ENCODE results near the gene ZYX. TPM values are rescaled to one million over a fixed set of nuclear protein-coding genes. Genes with fewer than 3 reads are reported as not detected.

The ZYX gene
- total RNA-seq, 2 donors from 2014 or later = 54.9 to 110 TPM

DNA sequence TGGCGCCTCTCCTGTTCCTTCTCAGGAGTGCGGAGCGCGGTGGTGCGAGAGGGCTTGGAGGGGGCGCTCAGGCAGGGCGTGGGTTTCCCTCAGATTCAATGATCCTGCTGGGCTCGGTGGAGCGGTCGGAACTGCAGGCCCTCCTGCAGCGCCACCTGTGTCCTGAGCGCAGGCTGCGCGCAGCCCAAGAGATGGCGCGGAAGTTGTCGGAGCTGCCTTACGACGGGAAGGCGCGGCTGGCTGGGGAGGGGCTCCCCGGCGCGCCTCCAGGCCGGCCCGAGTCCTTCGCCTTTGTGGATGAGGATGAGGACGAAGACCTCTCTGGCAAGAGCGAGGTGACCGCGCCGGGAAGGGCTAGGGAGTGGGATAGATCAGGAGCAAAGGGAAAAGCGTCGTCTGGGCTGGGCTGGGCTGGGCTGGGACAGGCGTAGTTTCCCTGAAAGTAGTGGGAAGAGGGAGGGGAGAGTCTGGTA, 35.7 kb upstream of the ZYX start:
- no peaks in the 10 kb centered on the region for H3K36me3 ChIP-seq
- peak; percentile 64 for DNase-seq
- H3K4me1 ChIP-seq = no peaks in the 10 kb centered on the region
- no peaks in the 10 kb centered on the region for H3K9me3 ChIP-seq
- intact Hi-C loops (cut with DNase I) = no loop called here
- TF ChIP-seq, protein P1, sequence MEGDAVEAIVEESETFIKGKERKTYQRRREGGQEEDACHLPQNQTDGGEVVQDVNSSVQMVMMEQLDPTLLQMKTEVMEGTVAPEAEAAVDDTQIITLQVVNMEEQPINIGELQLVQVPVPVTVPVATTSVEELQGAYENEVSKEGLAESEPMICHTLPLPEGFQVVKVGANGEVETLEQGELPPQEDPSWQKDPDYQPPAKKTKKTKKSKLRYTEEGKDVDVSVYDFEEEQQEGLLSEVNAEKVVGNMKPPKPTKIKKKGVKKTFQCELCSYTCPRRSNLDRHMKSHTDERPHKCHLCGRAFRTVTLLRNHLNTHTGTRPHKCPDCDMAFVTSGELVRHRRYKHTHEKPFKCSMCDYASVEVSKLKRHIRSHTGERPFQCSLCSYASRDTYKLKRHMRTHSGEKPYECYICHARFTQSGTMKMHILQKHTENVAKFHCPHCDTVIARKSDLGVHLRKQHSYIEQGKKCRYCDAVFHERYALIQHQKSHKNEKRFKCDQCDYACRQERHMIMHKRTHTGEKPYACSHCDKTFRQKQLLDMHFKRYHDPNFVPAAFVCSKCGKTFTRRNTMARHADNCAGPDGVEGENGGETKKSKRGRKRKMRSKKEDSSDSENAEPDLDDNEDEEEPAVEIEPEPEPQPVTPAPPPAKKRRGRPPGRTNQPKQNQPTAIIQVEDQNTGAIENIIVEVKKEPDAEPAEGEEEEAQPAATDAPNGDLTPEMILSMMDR (IDR thresholded peaks at IDR 0.05) = peak; percentile 65
- peak overlapping the region; percentile 5 for H3K4me3 ChIP-seq
- H3K9ac ChIP-seq (ENCODE audit: low read depth in 2 of 2, low read length in 2 of 2) = no peak overlapping the region
- H3K27ac ChIP-seq = no peak overlapping the region
- no peaks in the 10 kb centered on the region for H3K27me3 ChIP-seq

DNA sequence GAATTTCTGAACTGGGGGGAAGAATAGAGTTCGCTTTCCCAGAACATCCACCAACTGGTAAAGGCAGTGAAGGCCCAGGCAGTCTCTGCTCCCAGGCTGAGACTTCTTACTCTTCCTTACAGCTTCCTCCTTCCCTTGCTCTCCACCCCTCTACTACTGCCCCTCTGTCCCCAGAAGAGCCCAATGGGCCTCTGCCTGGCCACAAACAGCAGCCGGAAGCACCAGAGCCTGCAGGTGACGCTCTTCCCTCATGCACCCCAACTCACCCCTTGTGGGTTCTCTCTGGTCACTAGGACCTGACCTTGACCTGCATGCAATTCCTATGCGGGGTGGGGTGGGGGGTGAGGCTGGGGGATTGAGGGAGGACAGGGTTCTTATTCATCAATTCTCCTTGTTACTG, 35.1 kb upstream of the ZYX start:
- Histone ChIP-seq H3K9ac (ENCODE audit: low read depth in 2 of 2, low read length in 2 of 2) (no peak overlapping the region), H3K4me1 (no peaks in the 10 kb centered on the region), H3K27me3 (no peaks in the 10 kb centered on the region), H3K27ac (no peak overlapping the region), H3K36me3 (no peaks in the 10 kb centered on the region), H3K4me3 (no peak overlapping the region), H3K9me3 (no peaks in the 10 kb centered on the region)
- intact Hi-C loops (cut with DNase I) = no loop called here
- TF ChIP-seq, protein P1 (IDR thresholded peaks at IDR 0.05) = no peak
- no peak for DNase-seq

DNA sequence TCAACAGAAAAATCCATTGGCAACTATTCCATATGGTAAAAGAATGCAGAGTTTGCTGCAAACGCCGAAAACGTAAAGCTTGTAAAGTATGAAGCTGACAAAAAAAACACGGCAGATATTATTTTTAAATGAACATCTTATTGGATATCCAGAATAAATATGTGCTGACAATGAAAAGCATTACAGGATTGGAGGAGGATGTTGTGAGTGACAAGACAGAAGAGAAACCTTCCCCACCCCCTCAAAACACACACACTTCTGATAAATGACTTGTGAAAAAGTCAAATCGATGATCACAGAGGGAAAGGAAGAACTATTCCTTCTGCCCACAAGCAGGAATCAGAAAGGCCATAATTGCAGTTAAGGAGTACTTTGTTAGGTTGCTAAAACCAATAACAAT, 33.2 kb upstream of the ZYX start:
- H3K9ac ChIP-seq (ENCODE audit: low read depth in 2 of 2, low read length in 2 of 2) = no peak overlapping the region
- H3K4me3 ChIP-seq = no peak overlapping the region
- TF ChIP-seq, protein P1 (IDR thresholded peaks at IDR 0.05) = no peak
- no peaks in the 10 kb centered on the region for H3K9me3 ChIP-seq
- no peak for DNase-seq
- no peaks in the 10 kb centered on the region for H3K4me1 ChIP-seq
- no peaks in the 10 kb centered on the region for H3K27me3 ChIP-seq
- intact Hi-C loops (cut with DNase I) = no loop called here
- H3K36me3 ChIP-seq = no peaks in the 10 kb centered on the region
- no peak overlapping the region for H3K27ac ChIP-seq

DNA sequence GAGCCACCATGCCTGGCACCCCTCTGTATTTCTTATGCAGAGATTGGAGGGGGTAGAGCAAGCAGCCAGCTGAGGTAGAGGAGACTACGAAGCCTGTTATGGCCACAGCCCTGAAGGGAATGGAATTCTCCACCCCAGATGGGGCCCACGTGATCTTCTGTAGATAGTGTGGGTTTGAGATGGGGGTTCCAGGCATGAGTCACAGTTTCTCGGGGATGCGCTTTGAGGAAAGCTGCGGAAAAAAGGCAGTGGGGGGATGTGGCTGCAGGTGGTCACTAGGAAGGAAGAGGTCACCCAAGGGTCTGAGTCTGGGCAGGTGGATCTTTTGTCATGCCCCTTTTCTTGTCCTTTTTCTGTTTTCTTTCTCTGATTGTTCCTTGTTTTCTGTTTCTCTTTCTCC, 30.1 kb upstream of the ZYX start:
- H3K4me1 ChIP-seq = no peaks in the 10 kb centered on the region
- TF ChIP-seq, protein P1 (IDR thresholded peaks at IDR 0.05) = no peak
- no peak overlapping the region for H3K9ac ChIP-seq (ENCODE audit: low read depth in 2 of 2, low read length in 2 of 2)
- H3K27ac ChIP-seq = no peak overlapping the region
- no peak overlapping the region for H3K4me3 ChIP-seq
- DNase-seq = no peak
- H3K36me3 ChIP-seq = no peaks in the 10 kb centered on the region
- intact Hi-C loops (cut with DNase I) = no loop called here
- H3K27me3 ChIP-seq = no peaks in the 10 kb centered on the region
- H3K9me3 ChIP-seq = no peaks in the 10 kb centered on the region

DNA sequence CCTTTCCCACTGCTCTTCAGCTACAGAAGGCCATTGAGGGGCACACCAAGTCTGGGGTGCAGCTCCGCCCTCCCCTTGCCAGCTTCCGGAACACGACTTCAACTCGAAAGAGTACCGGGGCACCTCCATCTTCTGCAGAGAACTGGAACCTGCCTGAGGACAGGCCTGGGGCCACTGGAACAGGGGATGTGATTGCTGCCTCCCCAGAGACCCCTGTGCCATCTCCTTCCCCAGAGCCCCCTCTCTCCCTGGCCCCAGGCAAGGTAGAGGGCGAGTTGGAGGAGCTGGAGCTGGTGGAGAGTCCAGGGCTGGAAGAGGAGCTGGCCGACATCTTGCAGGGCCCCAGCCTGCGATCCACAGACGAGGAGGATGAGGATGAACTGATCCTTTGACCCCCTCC, 29.6 kb upstream of the ZYX start:
- DNase-seq = no peak
- Histone ChIP-seq H3K9me3 (no peaks in the 10 kb centered on the region), H3K36me3 (no peaks in the 10 kb centered on the region), H3K4me1 (no peaks in the 10 kb centered on the region), H3K4me3 (no peak overlapping the region), H3K9ac (ENCODE audit: low read depth in 2 of 2, low read length in 2 of 2) (no peak overlapping the region), H3K27me3 (no peaks in the 10 kb centered on the region), H3K27ac (no peak overlapping the region)
- TF ChIP-seq, protein P1 (IDR thresholded peaks at IDR 0.05) = no peak
- intact Hi-C loops (cut with DNase I) = no loop called here

All from colonic mucosa (tissue), 4 donors.